ENCODE measurements around the gene VPS45. TPM values are rescaled to one million over a fixed set of nuclear protein-coding genes. Genes with fewer than 3 reads are reported as not detected.

Gene VPS45
- total RNA-seq, 4 donors from 2014 or later: 18.0 to 42.1 (median 31.1) TPM

- DNase-seq (ENCODE audit: low spot score): no peak
- TF ChIP-seq, protein P1, sequence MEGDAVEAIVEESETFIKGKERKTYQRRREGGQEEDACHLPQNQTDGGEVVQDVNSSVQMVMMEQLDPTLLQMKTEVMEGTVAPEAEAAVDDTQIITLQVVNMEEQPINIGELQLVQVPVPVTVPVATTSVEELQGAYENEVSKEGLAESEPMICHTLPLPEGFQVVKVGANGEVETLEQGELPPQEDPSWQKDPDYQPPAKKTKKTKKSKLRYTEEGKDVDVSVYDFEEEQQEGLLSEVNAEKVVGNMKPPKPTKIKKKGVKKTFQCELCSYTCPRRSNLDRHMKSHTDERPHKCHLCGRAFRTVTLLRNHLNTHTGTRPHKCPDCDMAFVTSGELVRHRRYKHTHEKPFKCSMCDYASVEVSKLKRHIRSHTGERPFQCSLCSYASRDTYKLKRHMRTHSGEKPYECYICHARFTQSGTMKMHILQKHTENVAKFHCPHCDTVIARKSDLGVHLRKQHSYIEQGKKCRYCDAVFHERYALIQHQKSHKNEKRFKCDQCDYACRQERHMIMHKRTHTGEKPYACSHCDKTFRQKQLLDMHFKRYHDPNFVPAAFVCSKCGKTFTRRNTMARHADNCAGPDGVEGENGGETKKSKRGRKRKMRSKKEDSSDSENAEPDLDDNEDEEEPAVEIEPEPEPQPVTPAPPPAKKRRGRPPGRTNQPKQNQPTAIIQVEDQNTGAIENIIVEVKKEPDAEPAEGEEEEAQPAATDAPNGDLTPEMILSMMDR (IDR thresholded peaks at IDR 0.05): no peak
- no peak for ATAC-seq (ENCODE audit: low FRiP score)
Measured at GRCh38 chr1:150069923-150070322, 2.3 kb downstream of the VPS45 start.

GRCh38 chr1:150072959-150073358 lies 5.4 kb downstream of the VPS45 start:
- TF ChIP-seq, protein P1 (IDR thresholded peaks at IDR 0.05): no peak
- no peak for ATAC-seq (ENCODE audit: low FRiP score)
- no peak for DNase-seq (ENCODE audit: low spot score)

DNA sequence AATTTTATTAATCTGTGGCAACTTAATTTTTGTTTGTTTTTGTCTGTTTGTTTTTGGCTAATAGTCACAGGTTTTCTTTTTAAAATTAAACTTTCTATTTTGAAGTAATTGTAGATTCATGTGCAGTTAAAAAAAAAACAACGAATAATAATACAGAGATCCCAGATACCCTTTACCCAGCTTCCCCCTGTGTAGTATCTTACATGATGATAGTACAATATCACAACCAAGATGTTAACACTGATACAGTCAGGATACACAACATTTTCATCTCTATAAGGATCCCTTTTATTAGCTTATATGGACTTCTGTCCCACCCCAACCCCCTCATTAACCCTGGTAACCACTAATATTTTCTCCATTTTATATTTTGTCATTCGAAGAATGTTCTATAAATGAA lies 5.9 kb downstream of the VPS45 start:
- no peak for ATAC-seq (ENCODE audit: low FRiP score)

GRCh38 chr1:150076066-150076465 lies 8.5 kb downstream of the VPS45 start:
- ATAC-seq (ENCODE audit: low FRiP score) (no peak), DNase-seq (ENCODE audit: low spot score) (no peak)
- TF ChIP-seq, protein P1 (IDR thresholded peaks at IDR 0.05): no peak

More for the DNA sequence above, 5.9 kb downstream of the VPS45 start:
- DNase-seq (ENCODE audit: low spot score): no peak
- TF ChIP-seq, protein P1 (IDR thresholded peaks at IDR 0.05): no peak

DNA sequence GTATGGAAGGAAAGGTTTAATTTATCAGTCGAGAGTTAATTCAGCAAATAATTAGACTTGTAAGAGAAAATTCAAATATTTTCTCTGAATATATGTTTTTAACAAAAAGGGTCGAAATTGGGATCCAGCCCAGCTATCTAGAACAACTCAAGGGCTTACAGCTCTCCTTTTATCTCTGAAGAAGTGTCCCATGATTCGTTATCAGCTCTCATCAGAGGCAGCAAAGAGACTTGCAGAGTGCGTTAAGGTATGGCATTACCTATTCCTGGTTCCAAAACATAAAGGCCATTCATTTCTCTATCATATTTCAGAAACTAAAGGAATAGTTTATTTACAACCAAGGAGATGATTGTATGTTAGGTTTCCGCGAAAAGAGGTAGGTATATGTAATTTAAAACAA lies 9.4 kb downstream of the VPS45 start:
- DNase-seq (ENCODE audit: low spot score) (no peak), ATAC-seq (ENCODE audit: low FRiP score) (no peak)
- TF ChIP-seq, protein P1 (IDR thresholded peaks at IDR 0.05): no peak

DNA sequence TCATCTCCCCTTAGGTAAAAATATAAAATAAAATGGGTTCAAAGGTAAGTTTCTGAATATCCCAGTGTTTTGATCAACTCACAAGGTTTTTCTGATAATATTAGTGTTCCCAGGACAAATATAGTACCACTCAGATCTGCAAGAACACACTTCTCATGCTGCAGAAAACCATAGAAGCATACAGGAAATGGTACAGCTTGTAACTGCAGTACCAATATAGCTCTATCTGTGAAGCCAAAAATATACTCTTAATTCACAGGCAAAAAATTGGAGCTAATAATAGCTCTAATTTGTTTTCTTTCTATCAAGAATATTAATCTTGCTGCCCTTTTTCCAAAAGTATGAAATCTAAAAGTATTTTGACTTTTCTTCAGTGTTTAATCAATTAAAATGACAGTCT lies 13.2 kb downstream of the VPS45 start:
- DNase-seq (ENCODE audit: low spot score) (no peak), ATAC-seq (ENCODE audit: low FRiP score) (no peak)
- TF ChIP-seq, protein P1 (IDR thresholded peaks at IDR 0.05): no peak

DNA sequence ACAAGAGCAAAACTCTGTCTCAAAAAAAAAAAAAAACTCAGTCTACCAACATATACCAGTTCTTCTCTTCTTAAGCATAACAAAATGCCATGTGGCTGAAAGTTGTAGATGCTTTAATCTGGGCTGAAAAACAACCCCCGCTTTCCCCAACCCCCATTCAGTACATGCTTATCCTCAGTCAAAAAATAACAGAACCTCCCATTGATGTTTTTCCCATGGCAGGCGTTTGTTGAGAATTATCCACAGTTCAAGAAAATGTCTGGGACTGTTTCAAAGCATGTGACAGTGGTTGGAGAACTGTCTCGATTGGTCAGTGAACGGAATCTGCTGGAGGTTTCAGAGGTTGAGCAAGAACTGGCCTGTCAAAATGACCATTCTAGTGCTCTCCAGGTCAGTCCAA lies 14.9 kb downstream of the VPS45 start:
- no peak for DNase-seq (ENCODE audit: low spot score)
- TF ChIP-seq, protein P1 (IDR thresholded peaks at IDR 0.05): no peak
- ATAC-seq (ENCODE audit: low FRiP score): no peak

Measured in omental fat pad (tissue), 4 donors.